AG08396 (cell line): ENCODE data around the gene NLGN4Y.
"Not testable (repeated sequence)": the region's sequence is repeated elsewhere in the genome, so short reads cannot be mapped to it uniquely, and the experiment has no call there.

Experiments used
- DNase-seq: peaks from one replicate; pipeline ENCODE4 v3.0.0; 2012; ENCODE audit warnings: low spot score, mixed read lengths

Gene NLGN4Y

GRCh38 chrY:14834103-14835060, 310.1 kb downstream of the NLGN4Y start:
- DNase-seq, result no peak

DNA sequence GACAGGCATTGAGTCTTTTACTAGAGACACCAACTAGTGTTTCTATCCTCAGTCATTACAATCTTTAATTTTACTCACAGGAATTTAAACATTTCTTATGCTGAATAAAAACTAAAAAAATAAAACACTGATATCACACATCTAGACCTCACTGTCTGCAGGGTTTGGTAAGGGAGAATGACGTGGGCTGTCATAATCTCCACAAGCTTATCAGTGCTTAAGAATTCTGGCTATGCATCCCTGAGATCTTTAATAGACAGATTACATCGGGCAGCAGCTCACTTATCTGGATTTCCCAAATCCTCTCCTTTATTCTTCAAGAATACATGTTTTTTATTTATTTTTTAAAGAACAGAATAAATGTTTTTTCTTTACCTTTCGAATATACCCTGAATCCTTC, 313.1 kb downstream of the NLGN4Y start:
- DNase-seq, result no peak

DNA sequence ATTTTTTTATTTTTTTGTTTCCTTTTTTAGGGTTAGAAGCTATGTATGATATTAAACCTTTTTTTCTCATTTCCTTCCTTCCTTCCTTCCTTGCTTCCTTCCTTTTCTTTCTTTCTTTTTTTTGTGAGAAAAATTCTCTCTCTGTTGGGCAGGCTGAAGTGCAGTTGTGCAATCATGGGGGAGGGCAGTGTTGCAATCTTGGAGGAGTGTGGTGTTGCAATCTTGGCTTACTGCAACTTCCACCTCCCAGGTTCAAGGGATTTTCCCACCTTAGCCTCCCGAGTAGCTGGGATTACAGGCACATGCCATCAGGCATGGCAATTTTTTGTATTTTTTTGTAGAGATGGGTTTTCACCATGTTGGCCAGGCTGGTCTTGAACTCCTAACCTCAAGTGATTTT, 326.4 kb downstream of the NLGN4Y start:
- DNase-seq, result no peak

DNA sequence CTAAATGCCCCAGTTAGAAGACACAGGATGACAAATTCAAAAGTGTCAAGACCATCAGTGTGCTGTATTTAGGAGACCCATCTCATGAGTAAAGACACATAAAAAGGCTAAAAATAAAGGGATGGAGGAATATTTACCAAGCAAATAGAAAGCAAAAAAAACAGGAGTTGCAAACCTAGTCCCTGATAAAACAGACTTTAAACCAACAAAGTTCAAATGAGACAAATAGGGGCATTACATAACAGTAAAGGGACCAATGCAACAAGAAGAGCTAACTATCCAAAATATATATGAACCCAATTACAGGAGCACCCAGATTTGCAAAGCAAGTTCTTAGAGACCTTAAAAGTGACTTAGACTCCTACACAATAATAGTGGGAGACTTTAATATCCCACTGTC, 336.1 kb downstream of the NLGN4Y start:
- DNase-seq, result no peak

DNA sequence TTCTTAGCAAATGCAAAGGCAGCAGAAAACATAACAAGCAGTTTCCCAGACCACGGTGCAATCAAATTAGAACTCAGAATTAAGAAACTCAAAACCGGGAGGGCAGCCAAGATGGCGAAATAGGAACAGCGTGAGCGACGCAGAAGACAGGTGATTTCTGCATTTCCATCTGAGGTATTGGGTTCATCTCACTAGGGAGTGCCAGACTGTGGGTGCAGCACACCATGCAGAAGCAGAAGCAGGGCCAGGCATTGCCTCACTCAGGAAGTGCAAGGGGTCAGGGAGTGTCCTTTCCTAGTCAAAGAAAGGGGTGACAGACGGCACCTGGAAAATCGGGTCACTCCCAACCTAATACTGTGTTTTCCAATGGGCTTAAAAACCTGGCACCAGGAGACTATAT, 336.7 kb downstream of the NLGN4Y start:
- not testable (repeated sequence) for DNase-seq

DNA sequence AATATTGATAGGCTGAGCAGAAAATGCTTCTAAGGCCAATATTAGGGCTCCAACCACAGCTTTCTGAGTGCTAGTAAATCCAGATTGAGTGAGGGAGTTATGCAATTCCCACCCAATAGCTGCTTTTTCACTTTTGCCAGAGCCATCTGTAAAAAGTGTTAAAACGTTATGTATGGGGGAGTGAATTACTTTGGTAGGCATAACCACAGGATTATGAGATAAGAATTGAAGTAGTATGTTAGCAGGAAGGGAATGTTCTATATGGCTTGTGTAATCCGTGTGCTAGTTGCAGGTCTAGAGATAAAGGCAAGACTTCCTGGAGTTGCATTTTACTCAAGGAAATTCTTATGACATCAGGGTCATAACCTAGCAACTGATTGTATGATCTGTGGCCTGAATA, 347.6 kb downstream of the NLGN4Y start:
- DNase-seq, result no peak
